H1 (cell line): Measurements from ENCODE around the gene HLA-A. TPM values are rescaled to one million over a fixed set of nuclear protein-coding genes. Genes with fewer than 3 reads are reported as not detected.

Source experiments
- CTCF ChIA-PET: fragments of 300-600 bp; sonication (Branson Sonifier 250); formaldehyde crosslinking; loops from one replicate; lab custom pipeline; 2021; ENCODE audit not compliant: partially characterized antibody; lab: Charles Lee
- POLR2A ChIA-PET: fragments of 300-600 bp; sonication (Branson Sonifier 250); formaldehyde crosslinking; loops from one replicate; lab custom pipeline; 2021; ENCODE audit warnings: inconsistent platforms; ENCODE audit not compliant: partially characterized antibody; lab: Charles Lee
- DNase-seq, 2 experiments: peaks; one replicate each; pipeline versions ENCODE4 v3.0.0 to v3.0.0-alpha.2; 2010 to 2022; ENCODE audit warnings: low spot score in 2 of 2, low read depth in 1 of 2, mixed read lengths in 1 of 2
- FAIRE-seq: peaks from 2 replicates; lab custom pipeline; 2011; peaks lifted over from hg19 to GRCh38; lab: Jason Lieb, UNC
- H2AFZ ChIP-seq: 2 replicates; pipeline ENCODE4 v1.8.1; 2012; ENCODE audit warnings: low read length, inconsistent platforms
- H2AK5ac ChIP-seq: 2 replicates; pipeline ENCODE4 v1.6.1; 2013; ENCODE audit warnings: low read depth, low read length
- H2BK120ac ChIP-seq: replicated peaks from 2 replicates; pipeline ENCODE3; 2013; ENCODE audit warnings: low read depth, low read length, inconsistent platforms
- H2BK12ac ChIP-seq: 2 replicates; pipeline ENCODE4 v1.6.1; 2013; ENCODE audit warnings: low read depth, low read length
- H2BK15ac ChIP-seq: 2 replicates; pipeline ENCODE4 v1.6.1; 2013; ENCODE audit warnings: low read length
- H2BK20ac ChIP-seq: 2 replicates; pipeline ENCODE4 v1.6.1; 2013; ENCODE audit warnings: low read length
- H2BK5ac ChIP-seq: 2 replicates; pipeline ENCODE4 v1.6.1; 2013; ENCODE audit warnings: low read depth, low read length
- H3K14ac ChIP-seq: 2 replicates; pipeline ENCODE4 v1.6.1; 2013; ENCODE audit warnings: inconsistent platforms; ENCODE audit not compliant: insufficient read length
- H3K18ac ChIP-seq: 2 replicates; pipeline ENCODE4 v1.6.1; 2013; ENCODE audit warnings: low read length; ENCODE audit errors: extremely low read depth
- H3K23ac ChIP-seq: 2 replicates; pipeline ENCODE4 v1.6.1; 2013; ENCODE audit warnings: inconsistent platforms; ENCODE audit not compliant: insufficient read length
- H3K23me2 ChIP-seq: 2 replicates; pipeline ENCODE4 v1.6.1; 2013; ENCODE audit warnings: low read depth, low read length
- H3K27ac ChIP-seq: 2 replicates; pipeline ENCODE4 v1.6.1; 2011; ENCODE audit warnings: low read depth, low read length, inconsistent platforms
- H3K27me3 ChIP-seq, 4 experiments: replicated peaks in 1 of 4; 1 replicate in 1 of 4; 2 replicates in 3 of 4; pipeline versions ENCODE4 v1.6.1 to v1.8.1; 2011 to 2013; ENCODE audit warnings: low read length in 3 of 4, mild to moderate bottlenecking in 3 of 4, inconsistent platforms in 2 of 4, mixed read lengths in 2 of 4, moderate library complexity in 1 of 4; ENCODE audit not compliant: control insufficient read depth in 3 of 4, insufficient read depth in 3 of 4; ENCODE audit errors: extremely low read depth in 1 of 4
- H3K36me3 ChIP-seq, 4 experiments: 2 replicates each; pipeline versions ENCODE4 v1.6.1 to v1.8.1; 2011 to 2013; ENCODE audit warnings: mild to moderate bottlenecking in 4 of 4, low read length in 3 of 4, moderate library complexity in 2 of 4, control low read depth in 1 of 4, inconsistent platforms in 1 of 4; ENCODE audit not compliant: insufficient read depth in 4 of 4, control insufficient read depth in 2 of 4
- H3K4ac ChIP-seq: replicated peaks from 2 replicates; pipeline ENCODE3; 2013; ENCODE audit warnings: low read length, low read depth, mixed read lengths, inconsistent platforms; ENCODE audit not compliant: insufficient read length
- H3K4me1 ChIP-seq, 4 experiments: replicated peaks in 1 of 4; 1 replicate in 1 of 4; 2 replicates in 3 of 4; pipeline versions ENCODE4 v1.6.1 to v1.8.1; 2011 to 2013; ENCODE audit warnings: low read length in 3 of 4, inconsistent platforms in 2 of 4, mixed read lengths in 1 of 4; ENCODE audit not compliant: insufficient read depth in 4 of 4, control insufficient read depth in 3 of 4
- H3K4me2 ChIP-seq, 2 experiments: 2 replicates each; pipeline versions ENCODE4 v1.6.1 to v1.8.1; 2011 to 2013; ENCODE audit warnings: low read depth in 2 of 2, low read length in 2 of 2, control low read depth in 1 of 2, inconsistent platforms in 1 of 2, mild to moderate bottlenecking in 1 of 2; ENCODE audit not compliant: insufficient read depth in 1 of 2
- H3K4me3 ChIP-seq, 4 experiments: fragments of 200-600, 300-600 bp in 1 of 4; sonication (generic), shearing (Covaris generic), sonication (Bioruptor Twin) in 1 of 4; 2 replicates each; pipeline versions ENCODE4 v1.5.1 to v1.8.1; 2011 to 2016; ENCODE audit warnings: low read length in 4 of 4, low read depth in 3 of 4, control low read depth in 2 of 4, inconsistent platforms in 2 of 4, mild to moderate bottlenecking in 2 of 4, mixed read lengths in 1 of 4, moderate library complexity in 1 of 4; ENCODE audit not compliant: insufficient read depth in 2 of 4; ENCODE audit errors: extremely low read depth in 1 of 4
- H3K56ac ChIP-seq: replicated peaks from 2 replicates; pipeline ENCODE3; 2013; ENCODE audit warnings: low read depth, mild to moderate bottlenecking, mixed read lengths, low read length, inconsistent platforms; ENCODE audit not compliant: insufficient read length
- H3K79me1 ChIP-seq: 2 replicates; pipeline ENCODE4 v1.6.1; 2013; ENCODE audit warnings: low read depth, low read length, control low read depth
- H3K79me2 ChIP-seq, 2 experiments: 2 replicates each; pipeline versions ENCODE4 v1.6.1 to v1.8.1; 2012 to 2013; ENCODE audit warnings: low read length in 2 of 2, mild to moderate bottlenecking in 2 of 2, inconsistent platforms in 1 of 2; ENCODE audit not compliant: insufficient read depth in 2 of 2, control insufficient read depth in 1 of 2
- H3K9ac ChIP-seq, 4 experiments: replicated peaks in 1 of 4; 1 replicate in 1 of 4; 2 replicates in 3 of 4; pipeline versions ENCODE4 v1.6.1 to v1.8.1; 2011 to 2013; ENCODE audit warnings: low read depth in 3 of 4, low read length in 3 of 4, control low read depth in 2 of 4, mild to moderate bottlenecking in 2 of 4, moderate library complexity in 2 of 4, inconsistent platforms in 1 of 4; ENCODE audit errors: extremely low read depth in 1 of 4
- H3K9me3 ChIP-seq, 2 experiments: 2 replicates each; pipeline versions ENCODE4 v1.6.1 to v1.8.1; 2012 to 2013; ENCODE audit warnings: mild to moderate bottlenecking in 2 of 2, moderate library complexity in 2 of 2, control low read depth in 1 of 2, inconsistent platforms in 1 of 2, low read depth in 1 of 2, low read length in 1 of 2, mixed read lengths in 1 of 2; ENCODE audit not compliant: insufficient read depth in 2 of 2
- H4K20me1 ChIP-seq, 2 experiments: replicated peaks in 1 of 2; 2 replicates each; pipeline versions ENCODE3 to v1.8.1; 2011 to 2013; ENCODE audit warnings: inconsistent platforms in 2 of 2, low read length in 2 of 2, mild to moderate bottlenecking in 1 of 2; ENCODE audit not compliant: insufficient read depth in 2 of 2, control insufficient read depth in 1 of 2
- H4K5ac ChIP-seq: 2 replicates; pipeline ENCODE4 v1.6.1; 2013; ENCODE audit warnings: low read length, low read depth, mixed read lengths, inconsistent platforms; ENCODE audit not compliant: insufficient read length
- H4K8ac ChIP-seq: 2 replicates; pipeline ENCODE4 v1.8.0; 2013; ENCODE audit warnings: mild to moderate bottlenecking, moderate library complexity, low read length, inconsistent platforms; ENCODE audit not compliant: insufficient read depth; ENCODE audit errors: extremely low read depth
- H4K91ac ChIP-seq: replicated peaks from 2 replicates; pipeline ENCODE3; 2013; ENCODE audit warnings: low read length, mixed read lengths, inconsistent platforms; ENCODE audit not compliant: insufficient read length
- EZH2 ChIP-seq: fragments of 200-600 bp; sonication (generic); IDR thresholded peaks from 2 replicates; pipeline ENCODE4 v1.7.1; 2012; ENCODE audit warnings: low read depth, mild to moderate bottlenecking, moderate library complexity, low read length, inconsistent platforms; ENCODE audit not compliant: severe bottlenecking
- FOSL1 ChIP-seq: IDR thresholded peaks from 2 replicates; pipeline ENCODE4 v1.6.1; 2011; ENCODE audit warnings: mild to moderate bottlenecking, low read depth, low read length, moderate library complexity; ENCODE audit not compliant: insufficient read depth
- KDM1A ChIP-seq: fragments of 200-600, 300-600 bp; sonication (generic); IDR thresholded peaks from 2 replicates; pipeline ENCODE4 v1.7.1; 2016; ENCODE audit warnings: mild to moderate bottlenecking, low read length, borderline replicate concordance
- SIX5 ChIP-seq: IDR thresholded peaks from 2 replicates; pipeline ENCODE4 v1.6.1; 2011; ENCODE audit warnings: mild to moderate bottlenecking, low read depth, low read length
- SRF ChIP-seq: IDR thresholded peaks from 2 replicates; pipeline ENCODE4 v1.6.1; 2011; ENCODE audit warnings: mild to moderate bottlenecking, low read depth, low read length, moderate library complexity
- TCF12 ChIP-seq: IDR thresholded peaks from 2 replicates; pipeline ENCODE4 v1.6.1; 2011; ENCODE audit warnings: low read depth, mild to moderate bottlenecking, low read length
- WGBS, 2 experiments: shearing (Covaris generic) in 1 of 2; methylation state at CpG; one replicate each; pipeline versions ENCODE4 v1.1.6 to v1.1.7; 2013 to 2015; ENCODE audit warnings: low lambda C conversion rate in 2 of 2, mixed read lengths in 2 of 2, inconsistent platforms in 1 of 2, low coverage in 1 of 2, missing lambda C conversion rate in 1 of 2; ENCODE audit not compliant: insufficient replicate concordance in 2 of 2, insufficient coverage in 1 of 2, insufficient read length in 1 of 2; ENCODE audit errors: extremely low coverage in 1 of 2, missing lambda C conversion rate in 1 of 2; 5-methylcytosine and 5-hydroxymethylcytosine counted together
- polyA plus RNA-seq, 7 experiments: library from polyadenylated mRNA; depleted of rRNA in 3 of 7; stranded (reverse) in 5 of 7; unstranded in 2 of 7; fragments of >200 nt in 5 of 7; fragments of 200-250 nt in 2 of 7; gene quantifications; 1 replicate in 5 of 7; 2 replicates in 1 of 7; 4 replicates in 1 of 7; pipeline versions ENCODE4 v1.2.1 to v1.2.3, GENCODE V29; 2011 to 2013; ENCODE audit warnings: missing spikeins in 2 of 7, mixed read lengths in 2 of 7
- total RNA-seq: library from RNA; stranded (reverse); fragmentation: NEBNext Ultra II Directional; extraction: Animal tissue kit (Norgen Biotek cat#: 25700); gene quantifications from 2 replicates; pipeline ENCODE4 v1.2.1, GENCODE V29; 2021

Gene HLA-A
- total and polyA plus RNA-seq, 2 of the 8 experiments (the other 6 are each of a cell fraction or from before 2014, with no cell fraction given): 221 to 474 TPM

- no peak overlapping the region for H2AFZ ChIP-seq
- POLR2A ChIA-PET: no interaction called here
- 83% methylated on average over 2 of the region's 2 CpGs; no CpG with 5 or more reads in 1 of the 2 experiments for WGBS, 2 experiments
- peak overlapping the region; percentile 88; the same call in 1 of the 2 replicates for H2BK15ac ChIP-seq
- no peak overlapping the region for H3K27ac ChIP-seq
- no peaks in the 10 kb centered on the region for H3K36me3 ChIP-seq
- H3K4me2 ChIP-seq: no peak overlapping the region
- H2BK5ac ChIP-seq: no peak overlapping the region
- H3K9ac ChIP-seq: no peak overlapping the region
- H3K14ac ChIP-seq: no peak overlapping the region
- peaks cover 8 to 18% (median 15%) of the 10 kb centered on the region in 4 experiments for H3K27me3 ChIP-seq
- no peak overlapping the region for H3K56ac ChIP-seq
- no peaks in the 10 kb centered on the region for H3K9me3 ChIP-seq
- no peak overlapping the region for H4K5ac ChIP-seq
- H3K79me1 ChIP-seq: no peaks in the 10 kb centered on the region
- no peak for DNase-seq
- H3K18ac ChIP-seq: no peak overlapping the region
- H2AK5ac ChIP-seq: no peak overlapping the region
- H2BK120ac ChIP-seq: no peak overlapping the region
- H4K91ac ChIP-seq: peak overlapping the region; percentile 27
- no peak overlapping the region for H3K4me3 ChIP-seq
- no peak overlapping the region for H3K23ac ChIP-seq
- H2BK20ac ChIP-seq: no peak overlapping the region
- peaks cover 7% of the 10 kb centered on the region; the same call in 1 of the 2 replicates for H3K23me2 ChIP-seq
- no peak for FAIRE-seq
- no peaks in the 10 kb centered on the region for H3K79me2 ChIP-seq
- peaks cover 2 to 12% (median 6%) of the 10 kb centered on the region in 4 experiments for H3K4me1 ChIP-seq
- H4K20me1 ChIP-seq: no peaks in the 10 kb centered on the region
- no peak overlapping the region for H3K4ac ChIP-seq
- H4K8ac ChIP-seq: no peak overlapping the region
- H2BK12ac ChIP-seq: no peak overlapping the region
- CTCF ChIA-PET: no interaction called here
- TF ChIP-seq EZH2 (no peak), TCF12 (no peak), SRF (no peak), SIX5 (no peak), KDM1A (no peak), FOSL1 (no peak)
These were observed 28.4 kb downstream of the HLA-A start for GRCh38 chr6:29970711-29971110.
